22Rv1 (cell line): ENCODE measurements around the gene TBC1D5.

ENCODE experiments used
- CTCF ChIP-seq: fragments of 450-650 bp; IDR thresholded peaks from 2 replicates; pipeline ENCODE4 v1.5.1; 2017; ENCODE audit warnings: mild to moderate bottlenecking
- ZFX ChIP-seq: fragments of 450-650 bp; IDR thresholded peaks from 2 replicates; pipeline ENCODE4 v1.6.1; 2017; ENCODE audit warnings: antibody characterized with exemption, borderline replicate concordance

- TF ChIP-seq CTCF (no peak), ZFX (no peak)
Measured at GRCh38 chr3:17562845-17563244, 179.6 kb downstream of the TBC1D5 start.
